NCI-H2227 (cell line): Measurements from ENCODE around the gene THBS2.

Experiments
- DNase-seq: peaks from one replicate; lab custom pipeline; 2025; ENCODE audit not compliant: unreplicated experiment; lab: John Stamatoyannopoulos, UW

THBS2 gene

GRCh38 chr6:169250660-169251059, 3.0 kb downstream of the THBS2 start:
- DNase-seq: no peak

DNA sequence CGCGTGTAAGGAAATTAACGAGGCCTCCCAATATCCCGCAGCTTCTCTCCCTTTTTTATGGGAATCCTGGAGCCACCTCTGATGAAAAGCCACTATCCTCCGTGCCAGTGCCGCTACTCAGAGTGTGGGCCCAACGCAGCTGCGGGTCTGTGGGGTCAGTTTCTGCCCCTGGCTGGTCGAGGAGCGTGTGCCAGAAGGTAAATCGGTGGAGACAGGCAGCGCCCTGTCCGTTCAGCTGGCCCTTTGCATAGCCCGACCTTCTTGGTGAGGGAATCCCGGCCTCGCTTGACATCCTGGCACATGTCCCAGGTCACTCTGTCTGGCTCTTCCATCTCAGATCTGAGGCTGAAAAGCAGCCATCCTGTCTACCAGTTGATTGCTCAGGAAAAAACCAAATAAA, 4.6 kb downstream of the THBS2 start:
- no peak for DNase-seq

DNA sequence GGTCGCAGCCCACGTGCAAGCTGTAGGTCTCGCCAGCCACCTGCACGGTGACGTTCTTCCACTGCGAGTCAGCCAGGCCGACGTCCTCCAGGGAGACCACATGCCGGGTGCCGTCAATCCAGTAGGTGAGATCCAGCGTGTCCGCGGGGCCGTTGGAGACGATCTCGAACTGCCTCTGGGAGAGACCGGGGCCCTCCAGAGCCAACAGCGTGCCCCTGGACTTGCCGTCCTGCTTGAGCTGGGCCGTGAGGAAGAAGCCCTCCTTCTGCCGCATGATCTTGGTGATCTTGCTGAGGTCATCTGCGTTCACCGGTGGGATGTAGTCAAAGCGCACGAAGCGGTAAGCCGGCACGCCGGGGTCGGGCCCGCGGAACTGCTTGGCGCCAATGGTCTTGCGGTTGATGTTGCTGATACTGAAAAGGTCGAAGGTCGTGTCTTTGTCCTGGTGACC, 5.1 kb downstream of the THBS2 start:
- DNase-seq: no peak

DNA sequence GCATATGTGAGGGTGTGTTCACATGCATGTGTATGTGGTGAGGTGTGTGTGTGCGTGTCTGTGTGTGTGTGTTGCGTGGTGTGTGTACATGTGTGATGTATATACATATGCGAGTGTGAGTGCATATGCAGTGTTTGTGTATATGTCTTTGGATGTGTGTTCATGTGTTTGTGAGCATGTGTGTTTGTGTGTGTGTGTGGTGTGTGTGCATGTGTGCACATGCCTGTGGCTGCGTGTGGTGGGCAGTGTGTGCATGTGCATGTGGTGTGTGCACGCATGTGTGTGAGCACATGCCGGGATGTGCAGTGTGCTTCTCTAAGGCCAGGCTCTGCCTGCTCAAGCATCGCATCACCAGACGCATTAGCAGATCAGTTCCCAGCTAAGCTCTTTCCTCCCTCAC, 5.7 kb downstream of the THBS2 start:
- no peak for DNase-seq

DNA sequence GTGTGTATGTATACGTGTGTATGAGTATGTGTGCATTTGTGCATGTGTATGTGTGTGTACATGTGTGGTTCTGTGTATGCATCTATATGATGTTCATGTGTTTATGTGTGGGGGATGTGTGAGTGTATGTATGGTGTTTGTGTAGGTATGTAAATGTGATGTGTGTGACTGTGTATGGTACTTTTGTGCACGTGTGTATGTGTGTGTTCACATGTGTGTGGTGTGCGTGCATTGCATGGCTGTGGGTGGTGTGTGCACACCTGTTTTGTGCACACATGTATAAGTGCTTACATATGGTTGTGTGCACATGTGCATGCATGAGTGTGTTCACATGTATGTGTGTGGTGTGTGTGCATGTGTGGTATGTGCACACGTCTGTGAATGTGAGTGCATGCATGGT, 6.2 kb downstream of the THBS2 start:
- DNase-seq: no peak

- no peak for DNase-seq
These were observed 7.2 kb downstream of the THBS2 start for GRCh38 chr6:169246445-169246844.

DNA sequence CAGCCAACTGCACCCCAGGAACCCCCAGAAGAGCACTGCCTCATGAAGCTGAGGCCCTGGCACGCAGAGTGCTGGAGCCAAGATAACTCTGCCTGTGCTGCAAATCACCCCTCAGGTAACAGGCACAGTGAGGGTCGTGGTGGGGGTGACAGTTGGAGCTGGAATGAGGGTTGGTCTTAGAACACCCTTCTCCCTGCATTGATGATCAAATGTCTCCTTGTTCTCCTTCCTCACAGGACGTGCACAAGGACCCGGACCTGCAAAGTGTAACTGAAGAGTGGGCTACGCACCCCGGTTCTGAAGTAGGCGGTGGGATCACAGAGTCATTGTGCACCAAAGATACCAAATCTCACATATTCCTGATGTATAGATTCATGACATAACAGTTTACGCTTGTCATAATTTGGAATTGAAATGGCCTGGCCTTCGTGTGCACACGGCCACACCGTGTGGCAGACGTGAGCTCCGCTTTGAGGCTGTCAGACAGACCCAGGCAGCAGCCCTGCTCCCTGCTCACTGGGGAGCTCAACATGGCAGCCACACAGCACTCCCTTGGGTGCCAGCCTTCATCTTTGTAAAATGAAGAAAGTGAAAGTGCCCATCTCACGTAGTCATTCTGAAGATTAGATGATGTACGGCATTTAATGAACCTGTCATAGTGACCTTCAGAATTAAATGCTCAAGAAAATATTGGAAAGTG, 8.8 kb downstream of the THBS2 start:
- DNase-seq: no peak

- DNase-seq: no peak
These were observed 10.0 kb downstream of the THBS2 start for GRCh38 chr6:169243661-169244060.

DNA sequence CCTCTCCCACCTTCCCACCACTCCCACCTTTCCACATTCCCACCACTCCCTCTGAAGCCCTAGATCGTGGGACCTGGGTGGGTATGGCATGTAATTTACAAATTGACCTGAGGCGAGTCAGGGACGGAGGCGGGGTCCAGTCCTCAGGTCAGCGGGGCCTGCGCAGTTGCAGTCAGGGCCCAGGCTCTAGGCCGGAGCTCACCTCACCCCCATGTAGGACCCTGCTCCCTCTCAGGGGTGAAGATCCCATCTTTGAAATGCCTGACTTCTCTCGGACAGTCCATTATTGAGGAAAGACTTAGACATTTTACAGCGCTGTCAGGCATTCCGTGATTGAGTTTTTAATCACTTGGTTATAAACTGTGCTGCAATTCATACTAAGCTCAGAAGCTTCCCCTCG, 10.5 kb downstream of the THBS2 start:
- no peak for DNase-seq

GRCh38 chr6:169241688-169242350, 11.8 kb downstream of the THBS2 start:
- DNase-seq: no peak

- no peak for DNase-seq
These were observed 12.9 kb downstream of the THBS2 start for GRCh38 chr6:169240591-169241390.

- DNase-seq: no peak
These were observed 13.5 kb downstream of the THBS2 start for GRCh38 chr6:169240125-169240524.

GRCh38 chr6:169239181-169239580, 14.5 kb downstream of the THBS2 start:
- DNase-seq: no peak

GRCh38 chr6:169238766-169239165, 14.9 kb downstream of the THBS2 start:
- no peak for DNase-seq

- no peak for DNase-seq
These were observed 16.0 kb downstream of the THBS2 start for GRCh38 chr6:169237496-169238134.

- DNase-seq: no peak
These were observed 16.7 kb downstream of the THBS2 start for GRCh38 chr6:169236988-169237387.

DNA sequence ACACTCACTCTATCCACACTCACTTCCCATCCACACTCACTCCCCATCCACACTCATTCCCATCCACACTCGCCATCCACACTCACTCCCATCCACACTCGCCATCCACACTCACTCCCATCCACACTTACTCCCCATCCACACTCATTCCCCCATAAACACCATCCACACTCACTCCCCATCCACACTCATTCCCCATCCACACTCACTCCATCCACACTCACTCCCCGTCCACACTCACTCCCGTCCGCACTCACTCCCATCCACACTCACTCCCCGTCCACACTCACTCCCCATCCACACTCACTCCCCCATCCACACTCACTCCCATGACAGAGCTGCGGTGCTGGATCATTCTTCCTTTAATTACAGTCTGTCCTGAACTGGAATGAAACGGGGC, 17.1 kb downstream of the THBS2 start:
- no peak for DNase-seq

DNA sequence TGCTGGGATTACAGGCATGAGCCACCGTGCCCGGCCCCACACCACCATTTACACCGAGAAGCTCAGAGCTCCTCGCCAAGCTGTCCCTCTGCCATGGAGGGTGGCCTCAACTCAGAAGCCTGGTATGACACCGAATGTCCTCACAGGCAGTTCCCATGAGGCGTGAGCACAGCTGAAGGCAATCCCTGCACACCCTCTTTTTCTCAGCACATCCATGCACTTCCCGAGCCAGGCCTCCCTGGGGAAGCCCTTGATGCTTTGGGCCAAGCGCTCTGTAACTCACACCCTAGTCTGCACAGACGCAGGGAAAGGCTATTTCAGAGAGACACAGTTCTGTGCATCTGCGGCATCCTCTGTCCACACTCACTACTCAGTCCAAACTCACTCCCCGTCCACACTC, 18.4 kb downstream of the THBS2 start:
- DNase-seq: no peak

GRCh38 chr6:169234634-169235033, 19.0 kb downstream of the THBS2 start:
- no peak for DNase-seq

- DNase-seq: no peak
These were observed 19.8 kb downstream of the THBS2 start for GRCh38 chr6:169233832-169234231.

DNA sequence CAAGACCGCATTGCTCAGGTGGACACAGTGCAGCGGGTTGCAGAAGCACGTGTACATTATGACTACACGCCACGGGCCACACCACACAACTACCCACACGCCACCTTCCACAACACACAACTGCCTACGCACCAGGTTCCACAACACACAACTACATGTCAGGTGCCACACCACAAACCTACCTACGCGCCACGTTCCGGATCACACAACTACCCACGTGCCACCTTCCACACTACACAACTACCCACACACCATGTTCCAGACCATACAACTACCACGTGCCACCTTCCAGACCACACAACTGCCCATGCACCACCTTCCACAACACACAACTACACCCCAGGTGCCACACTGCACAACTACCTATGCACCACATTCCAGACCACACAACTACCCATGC, 20.5 kb downstream of the THBS2 start:
- DNase-seq: no peak
